ENCODE data around the gene PRKAR1A.

- TF ChIP-seq, protein P1, sequence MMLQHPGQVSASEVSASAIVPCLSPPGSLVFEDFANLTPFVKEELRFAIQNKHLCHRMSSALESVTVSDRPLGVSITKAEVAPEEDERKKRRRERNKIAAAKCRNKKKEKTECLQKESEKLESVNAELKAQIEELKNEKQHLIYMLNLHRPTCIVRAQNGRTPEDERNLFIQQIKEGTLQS (IDR thresholded peaks at IDR 0.05; ENCODE audit: insufficient read depth, low read depth, low read length) = no peak
- TF ChIP-seq JUN (IDR thresholded peaks at IDR 0.05; ENCODE audit: low read depth, low read length) (no peak), SRF (IDR thresholded peaks at IDR 0.05; ENCODE audit: low read depth, low read length) (no peak), USF2 (IDR thresholded peaks at IDR 0.05; ENCODE audit: low read length) (no peak), EZH2 (IDR thresholded peaks at IDR 0.05; ENCODE audit: low read depth, low read length, severe bottlenecking) (no peak), POLR2A (IDR thresholded peaks at IDR 0.05; ENCODE audit: control extremely low read depth in 1 of 2, low read depth in 2 of 2, low read length in 2 of 2) (no peak), CHD2 (IDR thresholded peaks at IDR 0.05; ENCODE audit: low read length) (no peak), EP300 (IDR thresholded peaks at IDR 0.05; ENCODE audit: borderline replicate concordance in 1 of 2, low read depth in 2 of 2, low read length in 2 of 2) (no peak)
- TF ChIP-seq, protein P2, sequence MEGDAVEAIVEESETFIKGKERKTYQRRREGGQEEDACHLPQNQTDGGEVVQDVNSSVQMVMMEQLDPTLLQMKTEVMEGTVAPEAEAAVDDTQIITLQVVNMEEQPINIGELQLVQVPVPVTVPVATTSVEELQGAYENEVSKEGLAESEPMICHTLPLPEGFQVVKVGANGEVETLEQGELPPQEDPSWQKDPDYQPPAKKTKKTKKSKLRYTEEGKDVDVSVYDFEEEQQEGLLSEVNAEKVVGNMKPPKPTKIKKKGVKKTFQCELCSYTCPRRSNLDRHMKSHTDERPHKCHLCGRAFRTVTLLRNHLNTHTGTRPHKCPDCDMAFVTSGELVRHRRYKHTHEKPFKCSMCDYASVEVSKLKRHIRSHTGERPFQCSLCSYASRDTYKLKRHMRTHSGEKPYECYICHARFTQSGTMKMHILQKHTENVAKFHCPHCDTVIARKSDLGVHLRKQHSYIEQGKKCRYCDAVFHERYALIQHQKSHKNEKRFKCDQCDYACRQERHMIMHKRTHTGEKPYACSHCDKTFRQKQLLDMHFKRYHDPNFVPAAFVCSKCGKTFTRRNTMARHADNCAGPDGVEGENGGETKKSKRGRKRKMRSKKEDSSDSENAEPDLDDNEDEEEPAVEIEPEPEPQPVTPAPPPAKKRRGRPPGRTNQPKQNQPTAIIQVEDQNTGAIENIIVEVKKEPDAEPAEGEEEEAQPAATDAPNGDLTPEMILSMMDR (IDR thresholded peaks at IDR 0.05; ENCODE audit: control extremely low read depth in 1 of 3, insufficient read depth in 1 of 3, low read depth in 1 of 3, low read length in 3 of 3) = no peak
- TF ChIP-seq, protein P3, sequence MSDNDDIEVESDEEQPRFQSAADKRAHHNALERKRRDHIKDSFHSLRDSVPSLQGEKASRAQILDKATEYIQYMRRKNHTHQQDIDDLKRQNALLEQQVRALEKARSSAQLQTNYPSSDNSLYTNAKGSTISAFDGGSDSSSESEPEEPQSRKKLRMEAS (IDR thresholded peaks at IDR 0.05) = no peak
Measured at GRCh38 chr17:68519911-68520310, 7.7 kb downstream of the PRKAR1A start.
